HTERT RPE-1 (cell line): ENCODE data around the gene EXOG.

Experiments used
- in situ Hi-C: fragments of 300-500 bp; cut with MboI; formaldehyde crosslinking; loops from 4 replicates; pipeline ENCODE4 v1.14.3; 2020; ENCODE audit warnings: low sequenced_read_pairs

The EXOG gene

GRCh38 chr3:38496131-38496910, at the start of gene EXOG:
EXOG (plus strand) TSS chr3:38496340; CDS start chr3:38496368, 28 bp downstream.
- in situ Hi-C loops, result no loop called here

DNA sequence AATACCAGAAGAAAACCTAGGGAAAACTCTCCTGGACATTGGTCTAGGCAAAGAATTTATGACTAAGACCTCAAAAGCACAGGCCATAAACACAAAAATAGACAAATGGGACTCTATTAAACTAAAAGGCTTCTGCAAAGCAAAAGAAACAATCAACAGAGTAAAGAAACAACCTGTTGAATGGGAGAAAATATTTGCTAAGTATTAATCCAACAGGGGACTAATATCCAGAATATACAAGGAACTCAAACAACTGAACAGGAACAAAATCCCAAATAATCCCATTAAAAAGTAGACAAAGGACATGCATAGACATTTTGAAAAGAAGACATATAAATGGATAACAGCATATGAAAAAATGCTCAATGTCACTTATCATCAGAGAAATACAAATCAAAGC, 49.3 kb upstream of the EXOG start:
- in situ Hi-C loops, result no loop called here

GRCh38 chr3:38450853-38451252, 45.3 kb upstream of the EXOG start:
- in situ Hi-C loops, result no loop called here

DNA sequence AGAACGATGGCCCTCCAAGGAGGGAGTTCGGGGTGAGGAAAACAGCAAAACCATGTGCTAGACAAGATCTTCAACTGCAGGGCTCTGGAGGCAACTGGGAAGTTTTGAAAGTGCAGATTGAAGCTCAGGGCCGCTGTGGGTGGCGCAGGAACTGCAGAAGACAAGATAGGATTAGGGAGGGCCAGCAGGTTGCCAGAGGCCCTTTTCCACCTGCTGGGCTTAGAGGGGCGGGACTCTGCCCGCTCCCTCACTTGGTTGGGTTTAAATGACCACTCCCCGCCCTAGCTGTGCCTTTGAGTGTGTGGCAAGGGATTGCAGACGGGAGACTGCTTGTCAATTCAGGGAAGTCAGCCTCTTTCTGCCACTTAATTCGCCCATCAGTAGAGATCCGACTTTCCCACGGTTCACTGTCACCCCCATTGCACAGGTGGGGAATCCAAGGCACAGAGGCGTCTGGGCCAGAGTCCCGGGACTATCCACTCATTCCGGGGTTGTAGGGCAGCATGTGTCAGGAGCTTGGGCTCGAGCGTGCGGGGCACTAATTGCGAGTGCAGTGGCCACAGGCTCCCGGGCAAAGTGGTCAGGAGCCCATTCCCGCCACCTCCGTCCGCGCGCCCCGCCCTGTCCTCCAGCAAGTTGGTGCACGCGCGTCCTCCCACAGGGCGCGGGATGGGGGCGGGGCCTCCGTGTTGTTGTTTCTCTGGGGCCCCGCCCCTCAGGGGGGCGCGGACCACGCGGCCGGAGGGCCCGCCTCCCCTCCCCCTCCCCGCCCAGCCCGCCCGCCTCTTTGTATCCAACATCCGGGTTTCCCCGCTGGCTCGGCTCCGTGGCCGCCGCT, 42.8 kb upstream of the EXOG start, which contains the start of gene ACVR2B:
Gene ACVR2B (plus strand): TSS at position 816 of the 838 bp plus-strand sequence. CDS start 433 bp downstream, outside the sequence.
- in situ Hi-C loops, result no loop called here

DNA sequence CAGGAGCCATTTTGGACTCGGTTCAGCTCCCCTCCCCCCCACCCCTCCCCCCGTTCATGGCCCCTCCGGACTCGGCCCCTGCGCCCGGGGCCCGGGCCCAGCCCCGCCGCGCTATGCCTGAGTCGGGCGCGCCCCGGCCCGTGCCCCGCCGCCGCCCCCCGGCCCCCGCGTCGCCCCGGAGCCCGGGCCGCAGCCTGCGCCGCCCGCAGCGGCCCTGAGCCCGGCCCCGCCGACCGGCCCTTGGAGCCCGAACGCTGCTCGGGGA, 42.3 kb upstream of the EXOG start:
- in situ Hi-C loops, result no loop called here

DNA sequence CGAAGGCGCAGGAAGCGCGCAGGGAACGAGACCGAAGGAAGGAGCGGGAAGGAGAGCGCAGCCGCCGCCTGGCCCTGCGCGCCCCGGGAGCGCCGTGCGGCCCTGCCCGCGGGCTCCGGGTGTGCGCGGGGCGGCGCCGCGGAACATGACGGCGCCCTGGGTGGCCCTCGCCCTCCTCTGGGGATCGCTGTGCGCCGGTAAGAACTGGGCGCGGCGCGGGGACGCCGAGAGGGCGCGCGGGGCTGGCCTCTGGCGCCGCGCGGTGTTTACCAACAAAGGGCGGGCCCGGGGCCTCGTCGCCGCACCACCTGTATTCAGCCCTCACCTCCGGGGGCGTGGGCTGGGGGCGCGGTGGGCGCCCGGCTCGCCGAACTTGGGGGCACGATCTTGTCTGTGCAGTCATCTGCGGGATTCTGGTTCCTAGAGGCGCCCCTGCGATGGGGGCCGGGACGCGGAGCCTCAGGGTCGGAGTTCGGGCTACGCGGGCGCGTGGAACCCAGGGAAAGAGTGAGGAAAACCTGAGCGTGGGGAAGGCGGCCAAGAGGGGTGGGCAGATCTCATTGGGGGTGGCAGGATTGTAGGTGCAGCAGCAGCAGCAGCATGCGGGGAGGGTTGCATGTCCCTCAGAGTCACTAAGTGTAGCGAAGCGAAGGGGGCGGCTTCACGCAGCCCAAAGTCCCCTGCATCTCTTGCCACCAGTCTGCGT, 41.8 kb upstream of the EXOG start:
- in situ Hi-C loops, result no loop called here

DNA sequence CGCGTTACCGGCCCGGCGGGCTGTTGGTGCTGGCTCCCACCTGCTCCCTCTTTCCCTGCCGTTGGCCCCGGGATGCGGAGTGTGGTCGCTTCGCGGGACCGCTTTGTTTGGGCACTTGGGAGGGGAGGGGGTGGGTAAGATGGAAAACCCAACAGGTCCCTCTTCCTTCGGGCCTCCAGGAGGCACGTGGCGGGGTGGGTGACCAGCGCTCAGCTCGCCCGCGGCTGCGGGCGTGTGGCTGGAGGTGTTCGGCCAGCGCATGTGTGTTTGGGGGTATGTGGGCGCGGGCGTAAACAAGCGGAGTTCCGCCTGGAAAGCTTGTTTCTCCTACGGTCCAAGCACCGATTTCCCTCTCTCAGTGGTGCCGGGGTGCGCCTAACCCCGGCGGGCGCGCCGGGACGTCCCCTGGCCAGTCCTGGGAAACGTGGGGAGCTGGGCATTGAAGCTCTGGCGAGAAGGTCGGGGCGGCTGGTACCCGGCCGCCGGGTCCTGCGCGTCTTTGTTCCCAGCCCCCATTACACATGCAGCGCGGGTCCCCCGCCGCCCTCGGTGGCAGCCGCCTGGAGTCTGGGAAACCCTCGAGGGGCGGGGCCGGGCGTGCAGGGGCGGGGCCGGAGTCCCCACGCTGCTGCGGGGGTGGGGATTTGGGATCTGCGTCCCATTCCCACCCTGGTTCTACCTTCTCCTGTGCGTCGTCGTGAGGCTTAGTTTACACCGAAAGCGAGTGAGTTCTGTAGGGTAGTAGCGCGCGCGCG, 41.1 kb upstream of the EXOG start:
- in situ Hi-C loops, result no loop called here

GRCh38 chr3:38455639-38456430, 40.3 kb upstream of the EXOG start:
- in situ Hi-C loops, result no loop called here

- in situ Hi-C loops, result no loop called here
These were observed 38.8 kb upstream of the EXOG start for GRCh38 chr3:38457111-38458003.

DNA sequence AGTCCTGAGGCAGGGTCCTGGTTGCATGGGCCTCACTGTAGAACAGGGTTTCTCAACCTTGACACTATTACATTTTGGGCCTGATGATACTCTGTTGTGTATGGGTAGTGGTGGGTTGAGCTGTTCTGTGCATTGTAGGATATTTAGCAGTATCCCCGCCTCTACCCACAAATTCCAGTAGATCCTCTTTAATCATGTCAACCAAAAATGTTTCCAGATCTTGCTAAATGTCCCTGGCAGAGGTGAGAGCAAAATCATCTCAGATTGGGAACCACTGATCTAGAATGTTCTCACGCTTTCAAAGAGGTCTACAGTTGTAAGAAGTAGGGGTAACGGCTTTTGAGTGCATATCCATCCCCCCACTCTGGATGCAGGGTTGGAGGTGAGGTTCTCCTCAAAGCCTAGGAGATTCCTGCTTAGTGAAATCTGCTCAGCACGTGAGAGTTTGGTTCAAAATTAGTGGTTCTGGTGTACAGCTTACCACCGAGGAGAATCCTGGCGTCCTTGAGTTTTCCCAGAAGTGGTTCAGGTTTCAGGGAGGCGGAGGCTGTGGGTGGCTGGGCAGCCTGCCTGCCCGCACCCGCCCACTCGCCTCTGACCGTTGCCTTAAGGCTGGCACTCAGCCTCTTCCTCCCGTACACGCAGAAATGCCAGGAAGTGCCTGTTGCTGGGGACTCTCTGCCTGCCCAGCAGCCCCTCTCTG, 37.2 kb upstream of the EXOG start:
- in situ Hi-C loops, result no loop called here

DNA sequence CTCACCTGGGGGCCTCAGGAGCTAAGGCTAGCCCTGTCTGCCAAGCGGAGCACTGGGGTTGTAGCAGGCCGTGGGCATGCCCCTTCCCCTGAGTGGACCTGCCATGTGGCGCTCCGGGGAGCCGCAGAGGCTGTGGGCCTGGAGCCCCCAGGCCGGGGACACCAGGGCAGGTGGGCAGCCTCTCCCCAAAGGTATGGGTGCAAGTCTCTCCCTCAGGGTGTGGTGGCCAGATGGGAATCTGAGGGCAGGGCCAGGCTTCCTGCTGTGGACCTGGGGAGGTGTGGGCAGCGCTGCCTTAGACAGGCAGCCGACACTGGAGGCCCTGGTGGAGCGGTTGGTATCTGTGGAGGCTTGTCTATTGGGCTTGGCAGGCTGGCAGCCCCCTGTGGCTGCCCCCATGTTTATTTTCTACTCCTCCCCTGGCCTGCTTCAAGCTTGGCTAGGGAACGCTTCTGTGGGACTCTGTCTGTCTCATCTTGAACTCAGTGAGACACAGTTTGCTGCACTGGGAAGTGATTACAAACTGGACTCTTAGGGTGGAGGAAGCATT, 36.6 kb upstream of the EXOG start:
- in situ Hi-C loops, result no loop called here

DNA sequence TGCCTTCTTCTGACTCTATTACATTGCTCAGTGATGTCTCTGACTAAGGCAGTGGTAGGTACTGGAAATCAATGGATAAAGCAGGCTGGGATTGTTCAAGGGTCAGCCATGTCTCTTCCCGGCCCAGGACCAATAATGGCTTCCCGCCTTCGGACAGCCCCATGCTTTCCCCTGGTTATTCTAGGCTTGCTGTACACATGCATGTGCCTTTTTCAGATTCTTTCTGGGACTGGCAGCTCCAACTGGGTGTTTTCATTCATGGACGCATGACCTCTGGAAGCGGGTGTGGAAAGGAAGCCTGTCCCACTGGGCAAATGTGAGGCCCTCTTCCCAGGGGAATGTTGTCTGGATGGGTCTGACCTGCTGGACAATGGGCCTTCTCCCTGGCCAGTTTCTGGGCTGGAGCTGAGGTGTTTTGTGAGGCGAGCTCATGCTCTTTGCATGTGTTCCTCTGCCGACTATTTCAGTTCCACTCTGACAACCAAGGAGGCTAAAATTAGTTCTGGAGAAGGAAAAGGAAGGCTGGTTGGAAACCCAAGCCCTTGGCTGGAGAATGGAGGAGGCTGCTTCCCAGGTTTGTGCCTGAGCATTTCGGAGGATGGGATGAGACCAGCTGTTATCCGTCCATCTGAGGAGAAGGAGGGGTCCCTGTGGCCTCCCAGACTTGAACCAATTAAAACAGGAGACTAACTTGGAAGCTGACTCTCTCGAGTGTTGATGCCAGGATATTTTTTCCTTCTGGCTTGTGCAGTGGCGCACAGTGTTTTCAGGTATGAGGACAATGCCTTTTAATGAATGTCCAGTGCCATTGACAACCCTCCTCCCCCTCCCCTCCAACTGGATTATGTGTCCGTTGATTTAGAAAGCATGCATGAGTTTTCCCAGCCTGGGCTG, 35.5 kb upstream of the EXOG start:
- in situ Hi-C loops, result no loop called here

DNA sequence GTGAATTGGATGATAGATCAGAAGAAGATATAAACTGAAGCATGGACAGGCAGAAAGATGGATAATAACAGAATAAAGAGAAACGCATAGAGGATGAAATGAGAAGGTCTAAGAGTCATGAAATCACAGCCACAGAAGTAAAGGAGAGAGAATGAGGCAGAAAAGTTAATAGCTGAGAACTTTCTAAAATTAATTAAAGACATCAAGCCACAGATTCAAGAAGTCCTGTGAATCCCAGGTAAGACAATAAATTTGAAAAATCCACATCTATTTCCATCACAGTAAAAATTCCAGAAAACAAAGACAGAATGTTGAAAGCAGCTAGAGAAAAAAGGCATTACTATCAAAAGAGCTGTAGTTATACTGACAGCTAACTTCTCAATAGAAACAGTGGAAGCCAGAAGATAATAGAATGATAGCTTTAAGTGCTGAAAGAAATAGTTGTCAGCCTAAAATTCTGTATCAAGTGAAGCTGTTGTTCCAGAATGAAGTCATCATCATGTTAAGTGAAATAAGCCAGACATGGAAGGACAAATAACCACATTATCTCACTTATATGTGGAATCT, 30.5 kb upstream of the EXOG start:
- in situ Hi-C loops, result no loop called here

GRCh38 chr3:38468765-38469164, 27.4 kb upstream of the EXOG start:
- in situ Hi-C loops, result no loop called here

- in situ Hi-C loops, result no loop called here
These were observed 26.3 kb upstream of the EXOG start for GRCh38 chr3:38469852-38470251.

GRCh38 chr3:38471260-38471857, 24.8 kb upstream of the EXOG start:
- in situ Hi-C loops, result no loop called here

- in situ Hi-C loops, result no loop called here
These were observed 23.8 kb upstream of the EXOG start for GRCh38 chr3:38472342-38472741.
